GM12801 (cell line): ENCODE measurements around the gene BTBD10.

Experiments
- TF ChIP-seq, protein P1 (sequence below): IDR thresholded peaks from one replicate; pipeline ENCODE4 v1.5.1; 2011; ENCODE audit warnings: control low read depth; ENCODE audit not compliant: insufficient read length; ENCODE audit errors: extremely low read depth

The BTBD10 gene

DNA sequence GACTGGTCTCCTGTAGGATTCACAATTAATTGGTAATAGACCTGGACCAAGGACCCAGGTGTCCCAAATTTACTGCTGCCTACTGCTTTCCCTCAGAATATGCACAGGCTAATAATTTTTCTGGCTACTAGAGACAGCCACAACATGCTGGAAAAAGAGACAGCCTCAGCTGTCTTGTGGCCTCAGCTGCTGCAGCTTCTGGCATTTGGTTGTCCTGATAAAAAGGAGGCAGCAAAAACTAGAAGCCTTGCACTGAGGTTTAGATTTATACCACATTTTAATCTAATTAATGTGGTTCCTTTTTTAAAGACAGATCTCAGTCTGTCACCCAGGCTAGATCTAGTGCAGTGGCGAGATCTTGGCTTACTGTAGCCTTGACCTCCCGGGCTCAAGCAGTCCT lies 89.8 kb downstream of the BTBD10 start:
- TF ChIP-seq, protein P1, sequence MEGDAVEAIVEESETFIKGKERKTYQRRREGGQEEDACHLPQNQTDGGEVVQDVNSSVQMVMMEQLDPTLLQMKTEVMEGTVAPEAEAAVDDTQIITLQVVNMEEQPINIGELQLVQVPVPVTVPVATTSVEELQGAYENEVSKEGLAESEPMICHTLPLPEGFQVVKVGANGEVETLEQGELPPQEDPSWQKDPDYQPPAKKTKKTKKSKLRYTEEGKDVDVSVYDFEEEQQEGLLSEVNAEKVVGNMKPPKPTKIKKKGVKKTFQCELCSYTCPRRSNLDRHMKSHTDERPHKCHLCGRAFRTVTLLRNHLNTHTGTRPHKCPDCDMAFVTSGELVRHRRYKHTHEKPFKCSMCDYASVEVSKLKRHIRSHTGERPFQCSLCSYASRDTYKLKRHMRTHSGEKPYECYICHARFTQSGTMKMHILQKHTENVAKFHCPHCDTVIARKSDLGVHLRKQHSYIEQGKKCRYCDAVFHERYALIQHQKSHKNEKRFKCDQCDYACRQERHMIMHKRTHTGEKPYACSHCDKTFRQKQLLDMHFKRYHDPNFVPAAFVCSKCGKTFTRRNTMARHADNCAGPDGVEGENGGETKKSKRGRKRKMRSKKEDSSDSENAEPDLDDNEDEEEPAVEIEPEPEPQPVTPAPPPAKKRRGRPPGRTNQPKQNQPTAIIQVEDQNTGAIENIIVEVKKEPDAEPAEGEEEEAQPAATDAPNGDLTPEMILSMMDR: no peak

DNA sequence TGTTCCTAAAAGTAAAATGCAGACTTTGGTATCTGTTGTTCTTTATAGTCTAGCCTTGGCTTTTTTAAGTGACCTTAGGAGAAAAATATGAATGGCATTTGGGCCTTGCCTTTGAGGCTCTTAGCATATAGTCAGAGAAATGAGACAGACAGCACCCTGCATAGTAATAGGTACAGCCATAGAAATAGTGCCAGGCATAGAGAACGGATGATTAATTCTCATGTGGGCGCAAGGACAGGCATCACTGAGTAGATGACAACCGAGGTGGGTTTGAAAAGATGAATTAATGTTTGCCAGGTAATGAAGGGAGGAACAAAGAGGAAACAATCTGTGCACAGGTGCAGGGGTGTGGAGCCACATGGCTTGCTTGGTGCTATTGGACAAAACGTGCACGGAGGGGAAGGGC lies 95.0 kb downstream of the BTBD10 start:
- TF ChIP-seq, protein P1: no peak

DNA sequence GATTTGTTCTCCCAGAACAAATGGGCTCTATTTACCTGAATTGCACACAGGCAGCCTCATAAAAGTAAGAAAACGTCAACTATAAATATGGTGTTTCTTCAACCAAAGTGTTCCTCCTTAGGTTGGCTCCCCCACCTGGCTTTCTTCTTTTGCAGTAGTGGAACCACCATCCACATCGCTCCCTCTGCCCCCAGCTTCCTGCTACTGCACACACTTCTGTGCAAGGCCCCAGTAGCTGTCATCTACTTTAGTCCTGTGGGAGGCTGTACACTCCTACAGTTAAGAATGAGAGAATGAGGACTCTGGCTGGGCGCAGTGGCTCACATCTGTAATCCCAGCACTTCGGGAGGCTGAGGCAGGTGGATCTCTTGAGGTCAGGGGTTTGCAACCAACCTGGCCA lies 95.9 kb downstream of the BTBD10 start:
- TF ChIP-seq, protein P1: no peak

DNA sequence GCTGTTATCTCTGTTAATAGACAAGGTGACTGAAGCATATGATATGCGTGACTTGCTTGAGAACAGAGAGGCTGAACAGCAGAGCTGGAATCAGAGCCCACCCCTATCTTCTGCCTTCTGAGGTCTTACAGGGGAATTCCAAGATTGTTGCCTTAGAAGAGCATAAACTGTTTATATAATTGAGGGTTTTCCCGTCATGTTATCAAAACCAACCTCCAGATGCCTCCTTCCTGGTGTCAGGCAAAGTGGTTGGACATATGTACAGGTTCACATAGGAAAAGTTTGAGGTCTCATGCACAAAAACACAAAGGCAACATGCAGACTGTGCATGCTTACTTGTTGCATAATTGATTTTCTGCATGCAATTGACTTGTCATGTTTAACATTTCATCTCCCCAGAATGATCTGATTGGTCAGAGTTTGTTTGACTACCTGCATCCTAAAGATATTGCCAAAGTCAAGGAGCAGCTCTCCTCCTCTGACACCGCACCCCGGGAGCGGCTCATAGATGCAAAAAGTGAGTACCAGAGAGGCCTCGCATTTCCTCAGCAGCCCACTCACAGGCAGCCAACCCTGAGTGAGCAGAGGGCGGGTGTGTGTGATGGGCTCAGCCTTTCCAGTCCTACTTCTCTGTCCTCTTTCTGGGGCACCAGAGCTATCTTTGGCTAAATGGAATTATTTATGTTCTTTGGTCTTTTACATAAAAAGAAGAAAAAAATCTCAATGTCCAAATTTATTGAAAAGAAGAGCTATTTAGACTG lies 96.6 kb downstream of the BTBD10 start:
- TF ChIP-seq, protein P1: no peak

DNA sequence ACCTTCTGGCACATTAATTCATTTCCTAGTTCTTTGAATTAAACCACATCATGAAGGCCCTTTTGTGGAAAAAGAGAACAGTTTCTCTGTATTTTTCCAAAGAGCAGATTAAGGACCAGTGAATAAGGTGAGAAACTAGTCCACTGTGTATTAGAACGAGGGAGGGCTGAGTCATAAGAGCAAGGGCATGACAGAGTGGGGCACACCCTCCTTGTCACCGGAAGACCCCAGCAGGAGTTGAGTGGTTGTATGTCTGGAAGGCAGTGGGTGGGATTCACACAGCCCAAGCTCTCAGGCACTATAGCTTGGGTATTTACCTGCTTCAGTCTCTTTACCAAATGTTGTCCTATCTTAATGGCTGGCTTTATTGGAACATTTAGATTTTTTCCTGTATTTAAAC lies 98.6 kb downstream of the BTBD10 start:
- TF ChIP-seq, protein P1: no peak

DNA sequence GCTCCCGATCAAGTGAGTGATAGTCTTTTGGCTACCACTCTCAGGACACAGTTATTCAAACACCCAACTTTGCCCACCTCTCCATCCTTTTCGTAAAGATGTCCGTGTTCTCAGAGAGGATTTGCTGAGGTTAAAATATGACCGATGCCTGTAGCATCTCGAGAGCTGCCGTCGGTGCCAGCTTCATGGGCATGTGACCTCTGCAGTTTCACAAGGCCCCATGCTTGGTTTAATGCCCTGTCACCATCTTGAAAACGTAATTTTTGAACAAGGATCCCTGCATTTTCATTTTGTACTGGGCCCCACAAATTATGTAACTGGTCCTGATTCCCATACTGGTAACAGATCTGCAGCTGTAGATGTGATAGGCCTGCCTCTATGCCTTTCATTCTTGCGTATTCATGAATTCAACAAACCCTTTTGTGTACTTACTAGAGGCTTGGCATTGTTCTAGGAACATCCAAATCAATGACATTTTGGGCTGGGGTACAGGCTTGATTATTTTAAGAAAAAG lies 100.4 kb downstream of the BTBD10 start:
- TF ChIP-seq, protein P1: no peak

DNA sequence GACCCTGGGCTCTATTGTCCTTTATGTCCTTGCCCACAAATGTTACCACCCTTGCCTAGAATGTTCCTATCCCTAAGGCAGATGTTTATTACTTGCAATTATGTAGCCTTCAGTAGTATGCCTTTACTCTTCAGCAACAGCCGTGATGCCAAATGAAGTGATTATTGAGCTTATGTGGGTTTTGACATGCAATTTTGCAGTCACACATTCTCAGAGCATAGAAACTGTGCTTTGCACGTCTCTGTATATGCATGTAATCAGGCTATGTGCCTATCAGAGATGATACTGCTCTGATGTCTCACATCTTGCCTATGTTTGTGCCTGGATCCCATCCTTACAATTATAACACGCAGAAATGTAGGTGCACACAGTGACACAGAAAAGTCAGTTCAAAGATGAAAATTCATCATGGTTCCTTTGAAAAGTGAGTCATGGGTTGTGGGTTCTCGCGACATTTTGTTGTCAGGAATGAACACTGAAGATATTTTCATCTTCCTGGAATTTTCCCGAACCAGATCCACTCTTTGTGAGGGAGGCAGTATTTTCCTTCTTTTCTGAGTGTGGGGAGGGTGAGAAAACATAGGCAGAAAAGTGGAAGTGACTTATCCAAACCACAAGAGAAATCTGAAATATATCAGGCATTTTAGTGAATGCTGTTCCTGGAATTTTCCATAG lies 104.3 kb downstream of the BTBD10 start:
- TF ChIP-seq, protein P1: no peak
